Suprapubic skin (tissue), 4 donors: ENCODE data around the gene MOB3B. TPM values are rescaled to one million over a fixed set of nuclear protein-coding genes. Genes with fewer than 3 reads are reported as not detected.
A peak's percentile ranks its signal among the peaks of the same experiment; 100 is the strongest.

ENCODE experiments used
- DNase-seq, 2 donors: peaks; one replicate each; pipeline ENCODE4 v3.0.0-alpha.2; 2019; ENCODE audit warnings: low spot score in 2 of 2
- H3K27ac ChIP-seq: fragments of 200-600 bp; sonication (generic); one replicate; pipeline ENCODE4 v1.5.1; 2019
- H3K27me3 ChIP-seq: fragments of 200-600 bp; sonication (generic); one replicate; pipeline ENCODE4 v1.5.1; 2019
- H3K36me3 ChIP-seq: fragments of 200-600 bp; sonication (generic); one replicate; pipeline ENCODE4 v1.5.1; 2019
- H3K4me1 ChIP-seq: fragments of 200-600 bp; sonication (generic); one replicate; pipeline ENCODE4 v1.5.1; 2019
- H3K4me3 ChIP-seq: fragments of 200-600 bp; sonication (generic); one replicate; pipeline ENCODE4 v1.5.1; 2019; ENCODE audit warnings: mild to moderate bottlenecking
- H3K9me3 ChIP-seq: fragments of 200-600 bp; sonication (generic); one replicate; pipeline ENCODE4 v1.5.1; 2019
- EP300 ChIP-seq: sonication (generic); formaldehyde crosslinking; IDR thresholded peaks from one replicate; pipeline ENCODE4 v1.6.1; 2017; ENCODE audit warnings: antibody characterized with exemption
- POLR2A ChIP-seq, 2 donors: fragments of 450-650 bp; IDR thresholded peaks; one replicate each; pipeline ENCODE4 v1.6.1; 2017; ENCODE audit warnings: antibody characterized with exemption in 2 of 2, mild to moderate bottlenecking in 2 of 2, moderate library complexity in 2 of 2
- POLR2AphosphoS5 ChIP-seq, 3 donors: sonication (generic); formaldehyde crosslinking; IDR thresholded peaks; one replicate each; pipeline ENCODE4 v1.6.1; 2017; ENCODE audit warnings: antibody characterized with exemption in 3 of 3
- WGBS: methylation state at CpG from one replicate; pipeline ENCODE4 v1.1.5; 2018; 5-methylcytosine and 5-hydroxymethylcytosine counted together
- total RNA-seq, 4 donors: library from RNA; depleted of rRNA; stranded (reverse); fragments of >200 nt; gene quantifications; one replicate each; pipeline ENCODE4 v1.1.0, GENCODE V29; 2016
- TF ChIP-seq, protein P1 (sequence below), 2 donors: fragments of 200-600 bp in 1 of 2; fragments of 450-650 bp in 1 of 2; sonication (generic) in 1 of 2; IDR thresholded peaks; one replicate each; pipeline ENCODE4 v1.5.1; 2016 to 2019; ENCODE audit warnings: antibody characterized with exemption in 2 of 2, mild to moderate bottlenecking in 1 of 2, moderate library complexity in 1 of 2

Gene MOB3B
- total RNA-seq, 4 donors from 2014 or later, result 8.2 to 21.5 (median 10.9) TPM

DNA sequence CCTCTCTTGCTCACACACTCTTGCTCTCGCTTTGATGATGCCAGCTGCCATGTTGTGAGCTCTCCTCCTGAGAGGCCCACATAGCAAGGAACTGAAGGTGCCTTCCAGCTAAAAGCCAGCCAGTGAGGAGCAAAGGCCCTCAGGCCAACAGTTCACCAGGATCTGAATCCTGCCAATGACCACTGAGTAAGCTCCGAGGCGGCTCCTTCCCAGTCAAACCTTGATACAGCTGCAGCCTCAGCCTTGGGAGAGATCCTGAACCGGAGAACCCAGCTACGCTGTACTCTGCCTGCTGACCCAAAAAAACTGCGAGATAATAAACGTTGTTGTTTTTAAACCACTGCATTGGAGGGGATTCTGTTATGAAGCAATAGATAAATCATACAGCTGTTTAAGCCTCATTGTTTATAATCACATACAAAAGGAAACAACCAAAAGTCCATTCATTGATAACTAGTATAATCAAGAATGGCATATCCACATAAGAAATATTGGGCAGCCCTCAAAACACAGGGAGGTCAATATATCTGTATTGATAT lies 54.5 kb downstream of the MOB3B start:
- no peaks in the 10 kb centered on the region for H3K9me3 ChIP-seq
- no peak overlapping the region for H3K27ac ChIP-seq
- no peak overlapping the region for H3K4me3 ChIP-seq
- WGBS, result 92% methylated on average over 7 of the region's 7 CpGs
- H3K36me3 ChIP-seq, result no peaks in the 10 kb centered on the region
- peaks cover 25% of the 10 kb centered on the region for H3K4me1 ChIP-seq
- no peaks in the 10 kb centered on the region for H3K27me3 ChIP-seq
- no peak for TF ChIP-seq POLR2AphosphoS5 (IDR thresholded peaks at IDR 0.05)
- TF ChIP-seq EP300, result no peak
- TF ChIP-seq, protein P1, sequence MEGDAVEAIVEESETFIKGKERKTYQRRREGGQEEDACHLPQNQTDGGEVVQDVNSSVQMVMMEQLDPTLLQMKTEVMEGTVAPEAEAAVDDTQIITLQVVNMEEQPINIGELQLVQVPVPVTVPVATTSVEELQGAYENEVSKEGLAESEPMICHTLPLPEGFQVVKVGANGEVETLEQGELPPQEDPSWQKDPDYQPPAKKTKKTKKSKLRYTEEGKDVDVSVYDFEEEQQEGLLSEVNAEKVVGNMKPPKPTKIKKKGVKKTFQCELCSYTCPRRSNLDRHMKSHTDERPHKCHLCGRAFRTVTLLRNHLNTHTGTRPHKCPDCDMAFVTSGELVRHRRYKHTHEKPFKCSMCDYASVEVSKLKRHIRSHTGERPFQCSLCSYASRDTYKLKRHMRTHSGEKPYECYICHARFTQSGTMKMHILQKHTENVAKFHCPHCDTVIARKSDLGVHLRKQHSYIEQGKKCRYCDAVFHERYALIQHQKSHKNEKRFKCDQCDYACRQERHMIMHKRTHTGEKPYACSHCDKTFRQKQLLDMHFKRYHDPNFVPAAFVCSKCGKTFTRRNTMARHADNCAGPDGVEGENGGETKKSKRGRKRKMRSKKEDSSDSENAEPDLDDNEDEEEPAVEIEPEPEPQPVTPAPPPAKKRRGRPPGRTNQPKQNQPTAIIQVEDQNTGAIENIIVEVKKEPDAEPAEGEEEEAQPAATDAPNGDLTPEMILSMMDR (IDR thresholded peaks at IDR 0.05), result no peak
- no peak for TF ChIP-seq POLR2A (IDR thresholded peaks at IDR 0.05)
- DNase-seq, result no peak

DNA sequence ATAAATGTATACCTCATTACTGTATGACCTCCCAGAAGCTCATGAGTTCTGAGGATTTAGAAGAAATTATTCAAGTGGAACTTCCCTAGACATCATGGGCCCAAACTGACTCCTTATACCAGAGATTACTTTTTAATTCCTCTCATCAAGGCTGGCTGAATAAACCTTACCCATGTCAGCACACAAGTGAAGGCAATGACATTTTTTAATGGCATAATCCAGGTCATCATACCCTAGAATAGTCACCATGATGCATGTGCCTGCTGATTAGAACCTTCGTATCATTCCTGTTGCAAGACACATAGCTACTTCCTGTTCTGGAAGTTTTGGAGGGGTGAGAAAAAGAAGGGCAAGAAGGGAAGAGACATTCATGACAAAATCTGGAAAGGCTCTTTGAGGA lies 55.3 kb downstream of the MOB3B start:
- TF ChIP-seq EP300 (no peak), POLR2AphosphoS5 (IDR thresholded peaks at IDR 0.05) (no peak), POLR2A (IDR thresholded peaks at IDR 0.05) (no peak)
- TF ChIP-seq, protein P1 (IDR thresholded peaks at IDR 0.05), result no peak
- Histone ChIP-seq H3K4me1 (peaks cover 25% of the 10 kb centered on the region), H3K27me3 (no peaks in the 10 kb centered on the region), H3K36me3 (no peaks in the 10 kb centered on the region), H3K27ac (no peak overlapping the region), H3K9me3 (no peaks in the 10 kb centered on the region), H3K4me3 (no peak overlapping the region)
- WGBS, result 89% methylated on average over 1 of the region's 1 CpG
- no peak for DNase-seq

DNA sequence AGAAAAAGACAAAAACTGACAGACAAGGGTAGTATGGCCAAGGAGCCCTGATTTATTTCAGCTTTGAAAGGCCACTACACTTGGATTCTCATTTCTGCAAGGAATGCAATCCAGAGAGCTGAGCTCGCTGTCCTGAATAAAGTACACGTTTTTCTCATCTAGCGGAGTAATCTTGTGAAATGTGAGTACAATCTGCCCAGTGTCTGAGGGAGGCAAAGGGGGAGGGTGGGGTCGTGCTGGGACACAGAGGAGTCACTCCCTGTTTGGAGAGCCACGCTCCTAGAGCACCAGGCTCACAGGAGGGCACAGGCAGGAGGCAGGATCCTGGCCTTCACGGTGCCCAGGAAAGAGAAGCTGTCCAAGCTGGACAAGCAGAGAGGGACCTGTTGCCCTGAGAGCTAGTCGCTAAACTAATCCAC lies 56.5 kb downstream of the MOB3B start:
- TF ChIP-seq EP300 (no peak), POLR2AphosphoS5 (IDR thresholded peaks at IDR 0.05) (peak in 2 of 3 donors; percentile 30 to 49)
- H3K27ac ChIP-seq, result peak overlapping the region; percentile 62
- 42% methylated on average over 6 of the region's 7 CpGs for WGBS
- no peaks in the 10 kb centered on the region for H3K36me3 ChIP-seq
- peak; percentile 71 to 82 for DNase-seq
- H3K4me1 ChIP-seq, result peaks cover 25% of the 10 kb centered on the region
- H3K4me3 ChIP-seq, result no peak overlapping the region
- no peaks in the 10 kb centered on the region for H3K27me3 ChIP-seq
- no peaks in the 10 kb centered on the region for H3K9me3 ChIP-seq

DNA sequence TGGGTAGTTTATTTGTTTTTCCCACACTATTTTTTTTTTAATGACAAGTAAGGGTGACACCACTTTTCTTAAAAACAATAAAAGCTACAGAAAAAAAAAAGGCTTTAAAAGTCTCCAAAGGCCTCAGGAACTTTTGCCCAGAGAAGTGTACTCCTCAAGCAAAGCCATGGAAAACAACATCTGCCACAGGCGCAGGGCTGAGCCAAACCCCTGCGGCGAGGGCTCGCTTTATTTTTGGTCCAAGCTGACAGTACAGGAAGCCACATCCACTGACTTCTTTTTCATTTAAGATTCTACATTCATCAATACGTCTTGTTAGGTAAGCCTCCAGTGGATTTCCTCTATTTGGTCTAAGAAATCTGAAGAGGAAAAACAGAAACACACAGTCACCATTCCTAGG lies 57.4 kb downstream of the MOB3B start:
- Histone ChIP-seq H3K36me3 (no peaks in the 10 kb centered on the region), H3K27ac (peak overlapping the region; percentile 36), H3K4me1 (peaks cover 25% of the 10 kb centered on the region), H3K4me3 (no peak overlapping the region), H3K27me3 (no peaks in the 10 kb centered on the region), H3K9me3 (no peaks in the 10 kb centered on the region)
- 16% methylated on average over 5 of the region's 5 CpGs for WGBS
- TF ChIP-seq EP300 (no peak), POLR2AphosphoS5 (IDR thresholded peaks at IDR 0.05) (no peak), POLR2A (IDR thresholded peaks at IDR 0.05) (no peak)
- TF ChIP-seq, protein P1 (IDR thresholded peaks at IDR 0.05), result no peak
- DNase-seq, result no peak

DNA sequence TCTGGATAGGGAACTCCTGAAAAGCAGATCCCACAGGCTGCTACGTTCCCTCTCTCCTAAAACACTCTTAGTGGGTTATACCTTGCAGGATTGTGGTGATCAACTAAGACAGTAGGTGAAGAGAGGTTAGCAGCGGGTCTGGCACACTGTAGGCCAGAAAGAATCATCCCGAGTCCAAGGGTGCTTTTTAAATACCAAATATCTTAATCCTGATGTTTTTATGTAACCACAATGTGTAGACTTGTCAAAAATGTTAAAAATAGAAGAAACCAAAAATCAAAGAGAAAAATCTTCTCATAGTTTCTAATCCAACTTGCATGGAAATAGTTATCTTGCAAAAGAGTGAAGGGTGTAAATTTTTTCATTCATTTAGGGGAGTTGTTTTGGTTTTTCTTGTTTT lies 57.8 kb downstream of the MOB3B start:
- WGBS, result 45% methylated on average over 3 of the region's 3 CpGs
- H3K27me3 ChIP-seq, result no peaks in the 10 kb centered on the region
- no peaks in the 10 kb centered on the region for H3K36me3 ChIP-seq
- no peak overlapping the region for H3K4me3 ChIP-seq
- no peak for DNase-seq
- TF ChIP-seq POLR2AphosphoS5 (IDR thresholded peaks at IDR 0.05) (no peak), POLR2A (IDR thresholded peaks at IDR 0.05) (no peak), EP300 (no peak)
- TF ChIP-seq, protein P1 (IDR thresholded peaks at IDR 0.05), result no peak
- peaks cover 25% of the 10 kb centered on the region for H3K4me1 ChIP-seq
- no peak overlapping the region for H3K27ac ChIP-seq
- H3K9me3 ChIP-seq, result no peaks in the 10 kb centered on the region

DNA sequence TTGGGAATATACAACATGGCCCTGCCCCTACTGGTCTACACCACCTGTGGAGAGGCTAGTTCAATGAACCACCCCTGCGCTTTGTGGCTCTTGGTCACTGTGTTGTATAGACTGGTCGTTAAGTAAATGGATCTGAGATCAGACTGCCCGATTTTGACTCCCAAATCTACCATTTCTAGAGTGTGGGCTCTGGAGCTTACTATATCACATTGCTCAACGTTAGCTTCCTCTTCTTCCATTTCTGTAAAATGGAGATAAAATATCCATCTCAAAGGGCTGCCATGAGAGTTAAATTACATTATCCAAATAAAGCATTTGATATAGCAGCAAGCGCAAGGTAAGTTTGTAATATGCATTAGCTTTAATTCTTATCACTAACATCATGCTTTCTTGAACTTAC lies 58.2 kb downstream of the MOB3B start:
- WGBS, result 90% methylated on average over 5 of the region's 5 CpGs
- Histone ChIP-seq H3K4me1 (peaks cover 25% of the 10 kb centered on the region), H3K36me3 (no peaks in the 10 kb centered on the region), H3K4me3 (no peak overlapping the region), H3K27me3 (no peaks in the 10 kb centered on the region), H3K27ac (no peak overlapping the region), H3K9me3 (no peaks in the 10 kb centered on the region)
- DNase-seq, result no peak
- TF ChIP-seq, protein P1 (IDR thresholded peaks at IDR 0.05), result no peak
- TF ChIP-seq EP300 (no peak), POLR2AphosphoS5 (IDR thresholded peaks at IDR 0.05) (no peak), POLR2A (IDR thresholded peaks at IDR 0.05) (no peak)
